LHCN-M2 (cell line): Measurements from ENCODE around the gene THAP12. TPM values are rescaled to one million over a fixed set of nuclear protein-coding genes. Genes with fewer than 3 reads are reported as not detected.
"Not testable (repeated sequence)": the region's sequence is repeated elsewhere in the genome, so short reads cannot be mapped to it uniquely, and the experiment has no call there.

Experiments
- DNase-seq: peaks from one replicate; pipeline ENCODE4 v3.0.0-alpha.2; 2012; ENCODE audit warnings: low read depth
- total RNA-seq: library from RNA; depleted of rRNA; stranded (reverse); fragments of >200 nt; gene quantifications from 2 replicates; pipeline ENCODE4 v1.2.3, GENCODE V29; 2014

The THAP12 gene
- total RNA-seq, 1 experiment from 2014 or later = 42.4 TPM

GRCh38 chr11:76327202-76327601 lies 53.7 kb downstream of the THAP12 start:
- DNase-seq = no peak

- no peak for DNase-seq
Measured at GRCh38 chr11:76325185-76325584, 55.7 kb downstream of the THAP12 start.

GRCh38 chr11:76323804-76324203 lies 57.1 kb downstream of the THAP12 start:
- no peak for DNase-seq

- DNase-seq = not testable (repeated sequence)
Measured at GRCh38 chr11:76323375-76323774, 57.6 kb downstream of the THAP12 start.

GRCh38 chr11:76322942-76323341 lies 58.0 kb downstream of the THAP12 start:
- DNase-seq = no peak

GRCh38 chr11:76322540-76322939 lies 58.4 kb downstream of the THAP12 start:
- no peak for DNase-seq

GRCh38 chr11:76321820-76322524 lies 59.0 kb downstream of the THAP12 start:
- DNase-seq = no peak

GRCh38 chr11:76321340-76321739 lies 59.6 kb downstream of the THAP12 start:
- no peak for DNase-seq

GRCh38 chr11:76320929-76321328 lies 60.0 kb downstream of the THAP12 start:
- DNase-seq = no peak

- not testable (repeated sequence) for DNase-seq
Measured at GRCh38 chr11:76319798-76320197, 61.1 kb downstream of the THAP12 start.

GRCh38 chr11:76318744-76319384 lies 62.1 kb downstream of the THAP12 start:
- peak; percentile 41 for DNase-seq

GRCh38 chr11:76317296-76317695 lies 63.6 kb downstream of the THAP12 start:
- no peak for DNase-seq

GRCh38 chr11:76316726-76317125 lies 64.2 kb downstream of the THAP12 start:
- DNase-seq = no peak

GRCh38 chr11:76315182-76315853 lies 65.6 kb downstream of the THAP12 start:
- DNase-seq = no peak

GRCh38 chr11:76314741-76315090 lies 66.2 kb downstream of the THAP12 start:
- no peak for DNase-seq

- DNase-seq = no peak
Measured at GRCh38 chr11:76313913-76314740, 66.8 kb downstream of the THAP12 start.

GRCh38 chr11:76313271-76313670 lies 67.7 kb downstream of the THAP12 start:
- no peak for DNase-seq

- DNase-seq = no peak
Measured at GRCh38 chr11:76310832-76311595, 69.9 kb downstream of the THAP12 start.

- DNase-seq = no peak
Measured at GRCh38 chr11:76307978-76308747, 72.8 kb downstream of the THAP12 start.

GRCh38 chr11:76307396-76307795 lies 73.5 kb downstream of the THAP12 start:
- no peak for DNase-seq
